HG02981 (cell line): ENCODE data around the gene ZNF581.

ENCODE experiments used
- ATAC-seq: cut with Tn5 transposase; IDR thresholded peaks from one replicate; pipeline ENCODE4 v1.9.1; 2021; ENCODE audit warnings: mild to moderate bottlenecking, moderate library complexity; ENCODE audit not compliant: unreplicated experiment

Gene ZNF581

GRCh38 chr19:55643003-55643886 lies at the start of gene ZNF581:
Gene ZNF581 (plus strand): TSS chr19:55643649. CDS start chr19:55644572, 923 bp downstream.
- peak; percentile 33 for ATAC-seq

DNA sequence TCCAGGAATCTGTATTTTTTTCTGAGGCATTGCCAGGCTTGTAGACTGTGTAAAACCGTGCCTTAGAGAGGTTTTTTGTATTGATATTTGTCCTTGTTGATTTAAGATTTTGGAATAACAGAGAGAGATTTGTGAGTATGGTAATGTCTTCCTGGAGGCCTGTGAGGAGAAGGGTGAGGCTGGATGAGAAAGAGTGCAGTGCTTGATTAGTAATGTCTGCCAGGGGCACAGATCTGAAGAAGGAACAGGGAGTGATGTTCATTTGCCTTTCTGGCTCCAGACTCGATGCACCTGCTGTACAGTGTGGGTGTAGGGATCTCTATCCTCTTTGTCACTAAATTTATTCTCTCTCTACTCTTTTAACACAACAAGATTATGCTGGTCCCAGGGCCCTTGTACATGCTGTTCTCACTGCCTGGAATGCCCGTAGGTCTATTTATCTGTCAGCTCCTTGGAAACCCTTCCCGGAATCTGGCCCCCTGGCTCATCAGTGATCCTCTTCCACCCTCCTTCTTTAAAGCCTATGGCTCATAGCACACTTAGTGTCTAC lies 48.4 kb upstream of the ZNF581 start:
- ATAC-seq, result no peak

DNA sequence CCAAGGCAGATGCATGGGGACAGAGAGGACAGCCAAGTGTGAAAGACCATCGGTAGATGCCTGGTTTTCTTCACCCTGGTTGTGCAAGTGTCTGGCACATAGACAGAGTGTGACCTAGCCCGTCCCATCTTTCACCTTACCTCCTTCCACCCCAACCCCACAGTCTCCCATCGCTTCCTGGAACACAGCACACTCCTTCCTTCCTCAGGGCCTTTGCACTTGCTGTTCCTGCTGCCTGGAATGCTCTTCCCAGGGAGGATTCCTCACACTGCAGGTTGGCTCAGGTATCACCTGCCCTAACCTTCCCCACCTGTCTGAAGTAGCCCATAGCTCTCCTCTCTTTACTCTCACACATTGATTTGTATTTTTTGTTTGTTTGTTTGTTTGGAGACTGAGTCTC lies 47.1 kb upstream of the ZNF581 start:
- ATAC-seq, result no peak

DNA sequence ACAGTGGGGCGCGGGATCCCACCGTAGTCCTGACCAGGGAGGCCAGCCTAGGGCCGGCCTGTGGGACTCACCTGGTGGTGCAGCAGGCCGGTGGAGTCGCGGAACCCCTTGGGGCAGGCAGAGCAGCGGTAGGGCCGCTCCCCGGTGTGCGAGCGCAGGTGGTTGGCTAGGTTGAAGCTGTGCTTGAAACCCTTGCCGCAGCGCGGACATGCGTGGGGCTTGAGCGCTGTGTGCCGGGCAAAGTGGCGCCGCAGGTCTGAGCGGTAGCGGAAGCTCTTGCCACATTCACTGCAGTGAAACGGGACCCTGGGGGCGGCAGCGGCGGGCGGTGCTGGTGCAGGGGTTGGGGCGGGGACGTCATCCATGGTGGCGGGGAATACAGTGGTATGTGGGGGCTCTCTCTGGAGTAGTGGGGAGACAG lies 45.9 kb upstream of the ZNF581 start:
- ATAC-seq, result no peak

GRCh38 chr19:55598034-55598433 lies 45.4 kb upstream of the ZNF581 start:
- ATAC-seq, result no peak

DNA sequence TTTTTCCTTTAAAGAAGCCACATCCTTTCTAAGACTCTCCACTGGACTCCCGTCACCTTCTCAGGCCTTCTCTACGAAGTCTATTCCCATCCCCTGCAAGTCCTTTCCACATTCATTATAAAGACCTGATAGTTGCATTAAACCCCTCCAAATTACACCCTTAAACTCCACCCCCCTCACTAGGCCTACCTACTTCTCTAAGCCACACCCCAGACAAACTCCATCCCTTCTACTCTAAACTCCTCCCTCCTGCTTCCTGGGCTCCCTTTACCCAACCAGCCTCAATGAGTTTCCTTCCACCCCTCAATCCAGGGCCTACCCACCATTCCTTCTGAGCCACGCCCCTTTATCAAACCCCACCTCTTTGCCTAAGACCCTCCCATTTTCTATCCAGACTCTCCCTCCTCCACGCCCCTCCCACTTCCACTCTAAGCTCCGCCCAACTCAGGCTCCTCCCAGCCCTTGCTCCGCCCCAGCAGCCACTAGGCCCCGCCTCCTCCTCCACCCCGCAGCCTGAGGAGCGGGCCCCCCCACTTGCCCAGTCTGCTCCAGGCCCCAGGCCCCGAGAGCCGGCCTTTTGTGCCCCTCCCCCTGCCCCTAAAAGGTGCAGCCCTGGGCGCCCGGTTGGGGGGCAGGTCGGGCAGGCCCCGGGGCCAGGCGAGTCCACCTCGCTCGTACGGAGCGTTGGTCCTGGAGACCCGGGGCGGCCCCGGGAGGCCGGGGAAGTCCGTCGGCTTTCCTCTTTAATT lies 44.6 kb upstream of the ZNF581 start:
- ATAC-seq, result peak; percentile 46

DNA sequence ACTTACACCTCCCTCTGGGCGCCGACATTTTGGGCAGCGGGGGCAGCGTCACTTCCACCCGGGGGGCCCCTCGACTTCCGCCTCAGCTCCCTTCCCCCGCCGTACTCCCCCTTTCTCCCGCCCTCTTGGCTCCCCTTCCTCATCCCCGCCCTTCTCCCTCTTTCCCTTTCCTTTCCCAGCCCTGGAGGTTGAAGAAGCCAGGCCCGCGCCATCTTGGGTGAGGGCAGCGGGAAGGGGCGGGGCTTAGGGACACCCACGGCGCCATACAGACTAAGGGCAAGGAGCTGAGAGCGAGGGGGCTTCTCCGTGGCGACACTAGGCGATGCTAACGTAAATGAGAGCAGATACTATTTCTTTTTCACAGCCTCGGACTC lies 44.0 kb upstream of the ZNF581 start, which contains the start of gene FIZ1:
Gene FIZ1, minus strand, starts transcription at position 50 of the 374 bp plus-strand sequence. CDS start 1,652 bp downstream, outside the sequence.
- ATAC-seq, result peak; percentile 51

DNA sequence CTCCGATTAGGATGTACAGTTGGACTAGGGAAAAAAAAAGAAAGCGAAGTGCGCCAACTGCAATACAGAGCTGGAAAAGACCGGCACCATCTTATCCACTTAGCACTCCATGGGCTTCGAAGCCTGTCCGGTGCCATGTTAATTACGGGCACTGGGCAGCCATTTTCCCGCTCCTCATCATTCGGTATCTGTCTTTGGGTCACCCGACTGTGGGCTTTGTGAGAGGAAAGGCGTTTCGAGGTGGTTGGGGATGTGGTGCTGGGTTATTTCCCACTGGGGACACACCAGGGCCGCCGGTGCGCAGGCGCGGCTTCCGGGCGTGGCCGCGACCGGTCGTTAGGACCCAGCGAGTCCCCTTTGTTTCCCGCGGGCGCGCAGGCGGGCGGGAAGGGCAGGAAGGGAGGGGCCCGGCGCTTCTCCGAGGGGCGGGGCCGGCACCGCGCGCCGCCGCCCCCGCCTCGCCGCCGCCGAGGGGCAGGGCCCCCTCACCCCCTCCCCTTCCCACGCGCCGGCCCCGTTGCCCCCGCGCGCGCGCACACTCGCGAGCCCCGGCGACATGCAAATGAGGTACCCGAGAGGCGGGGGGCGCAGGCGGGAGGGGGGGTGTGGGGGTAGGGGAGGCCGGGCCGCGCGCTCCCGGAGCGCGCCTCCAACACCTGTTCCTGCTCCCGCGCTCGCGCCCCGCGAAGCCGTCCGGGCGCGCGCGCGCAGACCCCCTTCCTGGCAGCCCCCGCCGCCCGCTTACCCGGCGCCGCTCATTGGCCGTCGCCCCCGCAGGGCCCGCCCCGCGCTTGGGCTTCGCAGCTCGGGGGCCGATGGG lies 43.4 kb upstream of the ZNF581 start, which contains the start of gene ZNF524:
Gene ZNF524, plus strand, starts transcription at position 447 of the 820 bp plus-strand sequence. CDS start 1,825 bp downstream, outside the sequence.
- ATAC-seq, result peak; percentile 39

GRCh38 chr19:55600662-55601028 lies 42.8 kb upstream of the ZNF581 start:
- no peak for ATAC-seq

- ATAC-seq, result no peak
Measured at GRCh38 chr19:55601084-55601483, 42.4 kb upstream of the ZNF581 start.

DNA sequence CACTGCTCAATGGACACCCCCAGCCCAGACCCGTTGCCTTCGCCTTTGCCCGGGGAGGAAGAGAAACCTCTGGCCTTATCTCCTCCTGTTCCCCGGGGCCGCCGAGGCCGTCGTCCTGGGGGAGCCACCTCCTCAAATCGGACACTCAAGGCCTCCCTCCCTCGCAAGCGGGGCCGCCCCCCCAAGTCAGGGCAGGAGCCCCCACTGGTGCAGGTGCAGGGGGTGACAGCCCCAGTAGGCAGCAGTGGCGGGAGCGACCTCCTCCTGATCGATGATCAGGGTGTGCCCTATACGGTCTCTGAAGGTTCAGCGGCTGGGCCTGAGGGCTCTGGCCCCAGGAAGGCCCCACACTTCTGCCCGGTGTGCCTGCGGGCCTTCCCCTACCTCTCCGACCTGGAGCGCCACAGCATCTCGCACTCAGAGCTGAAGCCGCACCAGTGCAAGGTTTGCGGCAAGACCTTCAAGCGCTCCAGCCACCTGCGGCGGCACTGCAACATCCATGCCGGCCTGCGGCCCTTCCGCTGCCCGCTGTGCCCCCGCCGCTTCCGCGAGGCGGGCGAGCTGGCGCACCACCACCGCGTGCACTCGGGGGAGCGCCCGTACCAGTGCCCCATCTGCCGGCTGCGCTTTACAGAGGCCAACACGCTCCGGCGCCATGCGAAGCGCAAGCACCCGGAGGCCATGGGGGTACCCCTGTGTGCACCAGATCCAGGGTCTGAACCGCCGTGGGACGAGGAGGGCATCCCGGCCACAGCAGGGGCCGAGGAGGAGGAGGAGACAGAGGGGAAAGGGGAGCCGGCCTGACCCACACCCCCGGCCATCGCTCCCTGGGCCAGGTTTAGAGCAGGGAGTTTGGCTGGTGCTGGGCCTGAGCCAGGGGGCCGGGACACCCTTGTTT lies 41.1 kb upstream of the ZNF581 start:
- ATAC-seq, result no peak

DNA sequence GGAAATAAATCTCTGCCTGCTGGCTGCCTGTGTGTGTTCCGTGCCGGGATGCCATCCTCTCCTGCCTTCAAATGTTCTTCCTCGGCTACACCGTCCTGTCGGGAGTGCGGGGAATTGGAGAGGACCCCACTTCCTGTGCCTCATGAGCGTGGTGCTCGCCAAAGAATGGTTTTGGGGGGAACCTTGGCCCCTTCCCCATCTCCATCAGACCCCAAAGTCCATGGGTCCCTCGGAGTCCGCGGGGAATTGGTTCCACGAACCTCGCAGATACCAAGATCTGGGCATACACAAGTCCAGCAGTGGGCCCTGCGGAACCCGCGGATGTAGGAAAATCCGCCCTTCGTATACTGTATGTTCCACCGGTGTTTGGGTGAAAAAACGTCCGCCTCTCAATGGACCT lies 40.3 kb upstream of the ZNF581 start:
- no peak for ATAC-seq

- ATAC-seq, result no peak
Measured at GRCh38 chr19:55603581-55604292, 39.7 kb upstream of the ZNF581 start.

GRCh38 chr19:55605207-55605636 lies 38.2 kb upstream of the ZNF581 start:
- ATAC-seq, result peak; percentile 69

GRCh38 chr19:55605637-55606470 lies 37.6 kb upstream of the ZNF581 start, which contains the start of gene ZNF865:
Gene ZNF865 (plus strand): TSS chr19:55605647. CDS start chr19:55613619, 7,972 bp downstream.
- ATAC-seq, result peak; percentile 8

DNA sequence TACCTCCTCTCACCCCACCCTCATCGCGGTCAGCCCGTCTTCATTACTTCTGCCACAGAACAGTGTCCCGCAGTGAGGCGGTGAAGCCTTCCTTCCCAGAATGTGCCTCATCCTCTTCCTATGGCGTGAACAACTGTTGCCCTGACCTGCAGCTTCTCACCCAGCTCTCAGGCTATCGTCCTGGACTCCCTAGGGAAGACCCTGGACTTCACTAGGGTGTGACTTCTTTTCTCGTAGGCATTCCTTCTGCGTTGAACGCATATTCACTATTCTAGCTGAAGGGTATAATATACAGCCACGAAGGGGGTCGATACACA lies 37.0 kb upstream of the ZNF581 start:
- no peak for ATAC-seq

DNA sequence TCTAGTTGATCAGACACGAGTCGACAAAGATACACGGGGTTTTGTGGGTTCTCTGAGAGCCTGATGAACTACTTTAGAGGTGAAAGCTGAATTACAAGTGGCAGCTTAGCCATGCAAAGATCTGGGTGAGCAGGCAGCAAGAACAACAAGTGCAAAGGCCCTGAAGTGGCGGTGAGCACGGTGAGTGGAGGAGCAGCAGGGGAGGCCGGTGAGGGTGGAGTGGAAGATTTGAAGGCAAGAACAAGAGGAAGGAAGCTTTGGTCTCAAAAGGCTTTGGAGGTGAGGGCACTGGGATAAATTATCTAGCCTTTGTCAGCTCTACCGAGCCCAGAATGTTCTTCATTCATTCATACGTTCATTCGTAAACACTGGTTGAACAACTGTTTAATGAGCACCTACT lies 36.6 kb upstream of the ZNF581 start:
- ATAC-seq, result no peak

GRCh38 chr19:55609326-55609725 lies 34.1 kb upstream of the ZNF581 start:
- ATAC-seq, result no peak
